ENCODE results near the gene KREMEN1. TPM values are rescaled to one million over a fixed set of nuclear protein-coding genes. Genes with fewer than 3 reads are reported as not detected.

Gene KREMEN1
- total RNA-seq, 1 experiment from 2014 or later: 2.2 TPM

- in situ Hi-C loops (cut with HindIII; ENCODE audit: low pct_unique_long_range_greater_than_20kb, low sequenced_read_pairs): no loop called here
- Histone ChIP-seq H3K4me3 (ENCODE audit: low read depth in 2 of 2, low read length in 2 of 2) (no peak overlapping the region), H3K4me1 (ENCODE audit: control insufficient read depth, insufficient read depth, low read length) (peaks cover 3% of the 10 kb centered on the region; the same call in 1 of the 2 replicates), H3K27ac (ENCODE audit: low read length) (no peak overlapping the region), H3K36me3 (ENCODE audit: control insufficient read depth, insufficient read depth, low read length) (no peaks in the 10 kb centered on the region), H3K9me3 (ENCODE audit: control insufficient read depth, insufficient read depth, low read depth, low read length) (no peaks in the 10 kb centered on the region), H3K27me3 (ENCODE audit: control insufficient read depth, insufficient read depth, low read length) (no peaks in the 10 kb centered on the region; the same call in 1 of the 2 replicates)
- BruUV-seq (replicated peaks): no TSS peak
- no peak for ATAC-seq
- POLR2A ChIA-PET: no interaction called here
- TF ChIP-seq CTCF (IDR thresholded peaks at IDR 0.05): no peak
- TF ChIP-seq POLR2AphosphoS5 (IDR thresholded peaks at IDR 0.05; ENCODE audit: low read depth, low read length): no peak
- TF ChIP-seq SIN3A (IDR thresholded peaks at IDR 0.05; ENCODE audit: borderline replicate concordance, insufficient read depth, low read depth, low read length): no peak
- TF ChIP-seq REST (IDR thresholded peaks at IDR 0.05; ENCODE audit: insufficient read depth in 1 of 2, low read depth in 2 of 2, low read length in 1 of 2): no peak
- no peak for TF ChIP-seq TCF7L2 (IDR thresholded peaks at IDR 0.05; ENCODE audit: low read depth, low read length)
- CTCF ChIA-PET: no interaction called here
- DNase-seq (ENCODE audit: low read depth, low spot score): no peak
- intact Hi-C loops (cut with micrococcal nuclease; ENCODE audit: unreplicated experiment): no loop called here
Observed at GRCh38 chr22:29208502-29208862, 135.6 kb downstream of the KREMEN1 start.

- TF ChIP-seq REST (IDR thresholded peaks at IDR 0.05; ENCODE audit: insufficient read depth in 1 of 2, low read depth in 2 of 2, low read length in 1 of 2) (no peak), TCF7L2 (IDR thresholded peaks at IDR 0.05; ENCODE audit: low read depth, low read length) (no peak), CTCF (IDR thresholded peaks at IDR 0.05) (no peak), SIN3A (IDR thresholded peaks at IDR 0.05; ENCODE audit: borderline replicate concordance, insufficient read depth, low read depth, low read length) (no peak), POLR2AphosphoS5 (IDR thresholded peaks at IDR 0.05; ENCODE audit: low read depth, low read length) (no peak)
- intact Hi-C loops (cut with micrococcal nuclease; ENCODE audit: unreplicated experiment): no loop called here
- DNase-seq (ENCODE audit: low read depth, low spot score) (no peak), ATAC-seq (no peak)
- H3K4me3 ChIP-seq (ENCODE audit: low read depth in 2 of 2, low read length in 2 of 2): no peak overlapping the region
- H3K36me3 ChIP-seq (ENCODE audit: control insufficient read depth, insufficient read depth, low read length): no peaks in the 10 kb centered on the region
- no peaks in the 10 kb centered on the region; the same call in 1 of the 2 replicates for H3K27me3 ChIP-seq (ENCODE audit: control insufficient read depth, insufficient read depth, low read length)
- no peak overlapping the region for H3K27ac ChIP-seq (ENCODE audit: low read length)
- peaks cover 3% of the 10 kb centered on the region; the same call in 1 of the 2 replicates for H3K4me1 ChIP-seq (ENCODE audit: control insufficient read depth, insufficient read depth, low read length)
- CTCF ChIA-PET: no interaction called here
- POLR2A ChIA-PET: no interaction called here
- H3K9me3 ChIP-seq (ENCODE audit: control insufficient read depth, insufficient read depth, low read depth, low read length): no peaks in the 10 kb centered on the region
- no TSS peak for BruUV-seq (replicated peaks)
- in situ Hi-C loops (cut with HindIII; ENCODE audit: low pct_unique_long_range_greater_than_20kb, low sequenced_read_pairs): no loop called here
Observed at GRCh38 chr22:29208879-29209623, 136.2 kb downstream of the KREMEN1 start.
